Kidney glomerular epithelial cell (primary cell): ENCODE measurements around the gene SLC25A13.

ENCODE experiments used
- DNase-seq: peaks from one replicate; lab custom pipeline; 2025; lab: John Stamatoyannopoulos, UW

The SLC25A13 gene

GRCh38 chr7:96089511-96089910, 232.4 kb downstream of the SLC25A13 start:
- DNase-seq, result no peak

- DNase-seq, result no peak
Observed at GRCh38 chr7:96088579-96088978, 233.3 kb downstream of the SLC25A13 start.

- no peak for DNase-seq
Observed at GRCh38 chr7:96085953-96086352, 235.9 kb downstream of the SLC25A13 start.

- peak; percentile 84 for DNase-seq
Observed at GRCh38 chr7:96084881-96085553, 236.9 kb downstream of the SLC25A13 start.

- DNase-seq, result no peak
Observed at GRCh38 chr7:96080027-96080426, 241.9 kb downstream of the SLC25A13 start.

DNA sequence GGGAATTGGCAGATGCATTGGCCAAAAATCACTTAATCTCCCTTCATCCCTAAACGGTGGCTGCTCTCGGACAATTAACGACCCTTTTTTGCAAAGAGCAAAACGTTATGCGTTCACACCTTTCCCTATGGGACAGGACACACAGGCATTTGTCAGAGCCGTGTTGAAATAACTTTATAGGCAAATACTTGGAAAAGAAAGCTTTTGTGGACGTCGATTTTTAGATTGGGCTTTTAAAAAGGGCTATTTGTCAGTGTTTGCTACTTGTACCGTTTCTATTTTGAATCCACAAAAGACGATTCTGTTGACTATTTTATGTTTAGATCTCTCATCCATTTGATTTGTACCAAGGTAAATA, 245.6 kb downstream of the SLC25A13 start:
- no peak for DNase-seq

DNA sequence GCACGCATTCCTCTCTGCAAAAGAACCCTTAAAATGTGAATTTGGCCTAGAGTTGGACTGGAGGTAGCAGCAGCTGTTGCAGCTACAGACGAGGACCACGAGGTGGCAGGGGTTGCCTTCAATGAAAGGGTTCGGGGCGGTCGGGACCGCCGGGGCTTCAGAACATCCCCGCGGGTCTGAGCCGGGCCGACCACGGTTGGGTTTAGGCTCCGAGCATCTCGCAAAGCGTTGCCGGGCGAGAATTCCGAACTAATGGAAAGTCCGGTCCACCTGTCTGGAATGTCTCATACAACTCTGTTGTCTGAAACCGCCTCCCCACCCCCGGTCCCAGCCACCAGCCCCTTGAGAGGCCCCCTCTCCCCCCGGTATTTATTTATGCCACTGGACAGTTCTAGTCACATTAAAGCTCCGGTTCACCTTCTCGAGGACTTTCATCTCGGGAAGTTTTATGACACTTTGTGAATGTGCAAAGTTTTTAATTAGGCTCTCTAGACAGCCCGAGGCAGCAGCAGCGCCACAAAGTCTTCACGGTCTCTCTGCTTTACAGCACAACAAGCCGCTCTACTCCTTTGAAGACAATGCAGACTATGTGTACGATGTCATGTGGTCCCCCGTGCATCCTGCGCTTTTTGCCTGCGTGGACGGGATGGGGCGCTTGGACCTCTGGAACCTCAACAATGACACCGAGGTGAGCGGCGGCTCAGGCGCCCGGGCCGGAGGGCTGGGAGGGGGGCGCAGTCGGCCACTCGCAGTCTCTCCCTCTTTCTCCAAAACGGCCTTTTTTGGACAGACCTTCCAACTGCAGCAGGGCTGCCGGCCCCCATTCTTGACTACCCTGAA, 246.2 kb downstream of the SLC25A13 start:
- DNase-seq, result peak; percentile 37

DNA sequence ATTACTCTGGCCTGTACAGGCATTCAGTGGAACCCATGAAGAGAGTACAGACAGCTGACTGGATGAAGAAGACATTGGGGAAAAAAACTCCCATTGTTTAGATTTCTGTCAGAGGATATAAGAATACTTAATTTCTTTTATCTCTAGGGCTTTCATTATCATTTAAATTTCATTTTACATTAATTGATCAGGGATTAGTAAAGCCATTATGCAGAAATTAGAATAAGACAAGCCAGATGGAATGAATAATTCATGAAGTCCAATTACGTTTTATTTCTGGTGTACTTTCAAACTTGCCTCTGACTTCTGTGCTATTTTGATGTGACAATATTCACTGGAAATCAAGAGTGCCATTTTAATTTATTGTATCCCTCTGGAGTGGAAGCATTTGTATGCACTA, 247.0 kb downstream of the SLC25A13 start:
- DNase-seq, result no peak
